Right lobe of liver (tissue), 4 donors: Measurements from ENCODE around the gene PEPD.

ENCODE experiments used
- POLR2A ChIP-seq: fragments of 450-650 bp; IDR thresholded peaks from one replicate; pipeline ENCODE4 v1.6.1; 2017; ENCODE audit warnings: antibody characterized with exemption, mild to moderate bottlenecking
- TF ChIP-seq, protein P1 (sequence below), 4 donors: fragments of 200-600 bp in 3 of 4; fragments of 450-650 bp in 1 of 4; IDR thresholded peaks; one replicate each; pipeline versions ENCODE4 v1.5.1 to v1.8.0; 2016 to 2022; ENCODE audit warnings: antibody characterized with exemption in 4 of 4, mild to moderate bottlenecking in 2 of 4
- donor health status: DM: no; HTN: no; CAD: no.
- donor health status: DM: no; HTN: no; CAD: no.
- donor health status: DM: no; HTN: yes; CAD: no.

GRCh38 chr19:33393286-33394005 lies 128.1 kb downstream of the PEPD start:
- TF ChIP-seq, protein P1, sequence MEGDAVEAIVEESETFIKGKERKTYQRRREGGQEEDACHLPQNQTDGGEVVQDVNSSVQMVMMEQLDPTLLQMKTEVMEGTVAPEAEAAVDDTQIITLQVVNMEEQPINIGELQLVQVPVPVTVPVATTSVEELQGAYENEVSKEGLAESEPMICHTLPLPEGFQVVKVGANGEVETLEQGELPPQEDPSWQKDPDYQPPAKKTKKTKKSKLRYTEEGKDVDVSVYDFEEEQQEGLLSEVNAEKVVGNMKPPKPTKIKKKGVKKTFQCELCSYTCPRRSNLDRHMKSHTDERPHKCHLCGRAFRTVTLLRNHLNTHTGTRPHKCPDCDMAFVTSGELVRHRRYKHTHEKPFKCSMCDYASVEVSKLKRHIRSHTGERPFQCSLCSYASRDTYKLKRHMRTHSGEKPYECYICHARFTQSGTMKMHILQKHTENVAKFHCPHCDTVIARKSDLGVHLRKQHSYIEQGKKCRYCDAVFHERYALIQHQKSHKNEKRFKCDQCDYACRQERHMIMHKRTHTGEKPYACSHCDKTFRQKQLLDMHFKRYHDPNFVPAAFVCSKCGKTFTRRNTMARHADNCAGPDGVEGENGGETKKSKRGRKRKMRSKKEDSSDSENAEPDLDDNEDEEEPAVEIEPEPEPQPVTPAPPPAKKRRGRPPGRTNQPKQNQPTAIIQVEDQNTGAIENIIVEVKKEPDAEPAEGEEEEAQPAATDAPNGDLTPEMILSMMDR (IDR thresholded peaks at IDR 0.05): no peak
- TF ChIP-seq POLR2A: peak; percentile 24
